Neutrophil (primary cell): ENCODE data around the gene RYR2.
"Not testable (repeated sequence)": the region's sequence is repeated elsewhere in the genome, so short reads cannot be mapped to it uniquely, and the experiment has no call there.

Experiments
- H3K27ac ChIP-seq: fragments of 200-600 bp; sonication (generic); 2 replicates; pipeline ENCODE4 v1.5.1; 2016; ENCODE audit warnings: mild to moderate bottlenecking, moderate library complexity
- H3K27me3 ChIP-seq: fragments of 200-600 bp; sonication (generic); 2 replicates; pipeline ENCODE4 v1.6.0; 2016; ENCODE audit warnings: mild to moderate bottlenecking
- H3K36me3 ChIP-seq: fragments of 200-600 bp; sonication (generic); 2 replicates; pipeline ENCODE4 v1.5.1; 2017
- H3K4me1 ChIP-seq, 2 experiments: fragments of 200-600 bp in 1 of 2; sonication (generic) in 1 of 2; 1 replicate in 1 of 2; 2 replicates in 1 of 2; pipeline versions ENCODE4 v1.5.1 to v1.6.1; 2013 to 2016; ENCODE audit warnings: low read depth in 1 of 2, low read length in 1 of 2, mild to moderate bottlenecking in 1 of 2, moderate library complexity in 1 of 2; ENCODE audit not compliant: control insufficient read depth in 1 of 2, insufficient read depth in 1 of 2
- H3K4me3 ChIP-seq, 2 experiments: fragments of 200-600 bp in 1 of 2; sonication (generic) in 1 of 2; 1 replicate in 1 of 2; 2 replicates in 1 of 2; pipeline ENCODE4 v1.5.1; 2013 to 2016; ENCODE audit warnings: low read depth in 1 of 2, low read length in 1 of 2, mild to moderate bottlenecking in 1 of 2, moderate library complexity in 1 of 2
- H3K9me3 ChIP-seq: fragments of 200-600 bp; sonication (generic); 2 replicates; pipeline ENCODE4 v1.5.1; 2016
- CTCF ChIP-seq: fragments of 200-600 bp; sonication (generic); IDR thresholded peaks from 2 replicates; pipeline ENCODE4 v1.5.1; 2016; ENCODE audit warnings: antibody characterized with exemption

Gene RYR2

DNA sequence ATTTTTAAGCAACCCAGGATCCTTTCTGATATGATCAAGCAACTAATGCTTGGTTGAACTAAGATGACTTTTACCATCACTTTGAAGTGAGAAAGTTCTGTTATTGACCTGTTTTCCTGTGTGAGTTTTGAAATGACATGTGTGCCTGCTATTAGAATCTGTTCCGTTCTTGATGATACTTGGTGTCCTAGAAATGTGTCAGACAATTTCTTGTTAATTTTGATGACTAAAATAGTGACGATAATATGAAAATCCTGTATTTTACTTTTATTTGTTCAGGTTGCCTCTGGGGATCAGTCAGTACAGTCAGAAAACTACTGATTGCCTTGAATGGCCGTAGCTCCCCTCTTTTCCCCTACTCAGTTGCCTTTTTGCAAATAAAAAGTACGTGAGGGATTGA, 228.0 kb downstream of the RYR2 start:
- Histone ChIP-seq H3K9me3 (no peaks in the 10 kb centered on the region), H3K4me3 (no peak overlapping the region), H3K27me3 (no peaks in the 10 kb centered on the region), H3K4me1 (no peaks in the 10 kb centered on the region), H3K36me3 (no peaks in the 10 kb centered on the region), H3K27ac (no peak overlapping the region)
- no peak for TF ChIP-seq CTCF

DNA sequence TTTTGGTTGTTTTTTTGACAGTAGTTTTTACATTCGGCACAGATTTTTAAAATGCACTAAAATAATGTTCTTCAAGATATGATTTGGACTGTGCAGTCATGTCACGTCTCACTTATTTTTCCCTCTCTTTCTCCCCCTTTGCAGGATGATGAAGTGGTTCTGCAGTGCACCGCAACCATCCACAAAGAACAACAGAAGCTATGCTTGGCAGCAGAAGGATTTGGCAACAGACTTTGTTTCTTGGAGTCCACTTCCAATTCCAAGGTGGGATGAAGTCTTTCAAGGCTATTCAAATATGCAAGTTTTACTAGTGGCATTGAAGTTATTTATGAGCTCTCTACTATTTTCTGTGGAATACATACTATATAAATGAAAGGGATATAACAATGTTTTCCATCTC, 228.4 kb downstream of the RYR2 start:
- Histone ChIP-seq H3K27me3 (no peaks in the 10 kb centered on the region), H3K27ac (no peak overlapping the region), H3K36me3 (no peaks in the 10 kb centered on the region), H3K4me3 (no peak overlapping the region), H3K9me3 (no peaks in the 10 kb centered on the region), H3K4me1 (no peaks in the 10 kb centered on the region)
- TF ChIP-seq CTCF: no peak

DNA sequence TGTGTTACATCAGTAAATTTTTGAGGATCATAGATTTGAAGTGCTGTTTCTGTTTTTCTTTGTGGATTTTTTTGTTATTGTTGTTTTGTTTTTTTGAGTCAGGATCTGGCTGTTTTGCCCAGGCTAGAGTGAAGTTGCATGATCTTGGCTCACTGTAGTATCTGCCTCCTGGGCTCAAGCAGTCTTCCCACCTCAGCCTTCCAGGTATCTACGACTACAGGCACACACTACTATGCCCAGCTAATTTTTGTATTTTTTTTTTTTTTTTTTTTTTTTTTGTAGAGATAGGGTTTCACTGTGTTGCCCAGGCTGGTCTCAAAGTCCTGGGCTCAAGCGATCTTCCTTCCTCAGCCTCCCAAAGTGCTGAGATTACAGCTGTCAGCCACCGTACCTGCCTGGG, 236.0 kb downstream of the RYR2 start:
- not testable (repeated sequence) for H3K36me3 ChIP-seq, H3K27ac ChIP-seq, H3K4me1 ChIP-seq, H3K4me3 ChIP-seq, H3K9me3 ChIP-seq, H3K27me3 ChIP-seq

- H3K27ac ChIP-seq: no peak overlapping the region
- H3K36me3 ChIP-seq: no peaks in the 10 kb centered on the region
- H3K4me1 ChIP-seq: no peaks in the 10 kb centered on the region
- no peaks in the 10 kb centered on the region for H3K9me3 ChIP-seq
- no peak for TF ChIP-seq CTCF
- H3K4me3 ChIP-seq: no peak overlapping the region
- no peaks in the 10 kb centered on the region for H3K27me3 ChIP-seq
These were observed 237.6 kb downstream of the RYR2 start for GRCh38 chr1:237279629-237280028.

GRCh38 chr1:237281481-237281880, 239.5 kb downstream of the RYR2 start:
- no peaks in the 10 kb centered on the region for H3K4me1 ChIP-seq
- TF ChIP-seq CTCF: no peak
- H3K36me3 ChIP-seq: no peaks in the 10 kb centered on the region
- H3K9me3 ChIP-seq: no peaks in the 10 kb centered on the region
- H3K27me3 ChIP-seq: no peaks in the 10 kb centered on the region
- H3K27ac ChIP-seq: no peak overlapping the region
- H3K4me3 ChIP-seq: no peak overlapping the region

DNA sequence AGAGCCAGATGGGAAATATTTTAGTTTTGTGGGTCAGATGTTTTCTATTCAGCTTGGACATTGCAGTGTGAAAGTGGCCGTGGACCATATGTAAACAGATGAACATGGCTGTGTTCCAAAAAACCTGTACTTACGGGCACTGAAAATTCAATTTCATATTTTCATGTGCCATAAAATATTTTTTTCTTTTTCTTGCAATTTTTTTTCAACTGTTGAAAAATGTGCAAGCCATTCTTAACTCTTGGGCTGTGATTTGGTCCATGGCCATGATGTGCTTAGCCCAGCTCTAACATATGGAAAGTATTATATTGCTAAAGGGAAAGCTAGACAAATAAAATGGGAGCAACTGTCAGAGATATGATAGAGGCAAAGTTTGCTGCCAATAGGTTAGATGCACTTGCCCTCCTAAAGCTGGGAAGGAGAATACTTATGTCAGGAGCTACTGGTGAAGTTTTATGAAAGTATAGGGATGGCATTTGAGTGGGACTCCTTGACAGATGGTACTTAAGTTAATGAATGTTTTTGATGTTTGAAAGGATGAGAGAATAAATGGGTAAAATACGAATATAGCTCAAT, 240.3 kb downstream of the RYR2 start:
- no peaks in the 10 kb centered on the region for H3K36me3 ChIP-seq
- TF ChIP-seq CTCF: no peak
- no peak overlapping the region for H3K4me3 ChIP-seq
- H3K9me3 ChIP-seq: no peaks in the 10 kb centered on the region
- H3K27ac ChIP-seq: no peak overlapping the region
- H3K27me3 ChIP-seq: no peaks in the 10 kb centered on the region
- no peaks in the 10 kb centered on the region for H3K4me1 ChIP-seq
